Upper lobe of right lung (tissue), 1 donor: ENCODE results near the gene ADCY1. TPM values are rescaled to one million over a fixed set of nuclear protein-coding genes. Genes with fewer than 3 reads are reported as not detected.
A peak's percentile ranks its signal among the peaks of the same experiment; 100 is the strongest.

Experiments used
- ATAC-seq: fragments of 200-7000 bp; cut with Tn5 transposase; one replicate; pipeline ENCODE4 v1.9.1; 2020; ENCODE audit warnings: mild to moderate bottlenecking, moderate library complexity
- DNase-seq: peaks from one replicate; pipeline ENCODE4 v3.0.0-alpha.2; 2020
- H3K27ac ChIP-seq: fragments of 200-600 bp; one replicate; pipeline ENCODE4 v1.8.0; 2022
- H3K27me3 ChIP-seq: fragments of 200-600 bp; one replicate; pipeline ENCODE4 v1.8.0; 2022; ENCODE audit warnings: mild to moderate bottlenecking
- H3K36me3 ChIP-seq: fragments of 200-600 bp; one replicate; pipeline ENCODE4 v1.8.0; 2022
- H3K4me1 ChIP-seq: fragments of 200-600 bp; one replicate; pipeline ENCODE4 v1.8.0; 2022
- H3K4me3 ChIP-seq: fragments of 200-600 bp; one replicate; pipeline ENCODE4 v1.8.0; 2022; ENCODE audit warnings: mild to moderate bottlenecking
- H3K9me3 ChIP-seq: fragments of 200-600 bp; one replicate; pipeline ENCODE4 v1.8.0; 2022
- intact Hi-C: fragments of 100-400 bp; cut with DNase I; formaldehyde crosslinking; loops from one replicate; pipeline ENCODE4 v1.11.0; 2022
- total RNA-seq: library from RNA; stranded (reverse); fragmentation: NEBNext Ultra II Directional; extraction: Animal tissue kit (Norgen Biotek cat#: 25700); gene quantifications from one replicate; pipeline ENCODE4 v1.2.1, GENCODE V29; 2021
- TF ChIP-seq, protein P1 (sequence below): fragments of 200-600 bp; IDR thresholded peaks from one replicate; pipeline ENCODE4 v1.8.0; 2022; ENCODE audit warnings: antibody characterized with exemption
- donor health status: DM: no; HTN: yes; CAD: no; lungs with severe emphysema.

Gene ADCY1
- total RNA-seq, 1 donor from 2014 or later: 3.9 TPM

DNA sequence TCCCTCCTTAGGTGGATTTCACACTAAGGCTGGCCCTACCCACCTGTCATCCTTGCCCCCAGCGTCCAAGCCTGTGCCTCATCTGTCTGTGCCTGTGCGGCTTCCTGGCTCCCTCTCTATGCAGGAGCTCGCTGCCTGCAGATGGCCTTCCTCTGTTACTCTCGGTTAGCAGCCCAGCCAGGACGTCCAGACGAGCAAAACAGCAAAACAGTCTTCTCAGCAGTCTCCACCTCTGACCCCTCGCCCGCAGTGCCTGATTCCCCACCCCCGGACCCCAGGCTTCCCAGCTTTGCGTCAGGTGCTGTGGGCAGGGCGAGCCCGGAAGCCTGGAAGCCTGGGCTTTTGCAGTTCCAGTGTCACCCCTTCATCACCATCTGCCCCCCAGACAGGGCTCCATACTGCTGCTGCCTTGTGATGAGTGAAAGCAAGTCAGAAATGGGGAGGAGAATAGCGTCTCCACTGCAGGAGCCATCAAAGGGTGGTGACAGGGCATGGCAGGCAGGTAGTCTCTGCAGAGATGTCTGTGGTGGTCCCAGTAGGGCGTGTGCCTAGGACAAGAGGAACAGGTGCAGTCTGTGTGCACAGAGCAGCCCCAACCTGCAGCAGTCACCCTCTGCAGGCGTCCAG, 88.5 kb downstream of the ADCY1 start:
- Histone ChIP-seq H3K4me3 (no peak overlapping the region), H3K9me3 (no peaks in the 10 kb centered on the region), H3K27me3 (no peaks in the 10 kb centered on the region), H3K36me3 (no peaks in the 10 kb centered on the region), H3K27ac (no peak overlapping the region), H3K4me1 (no peaks in the 10 kb centered on the region)
- DNase-seq: no peak
- intact Hi-C loops: no loop called here
- ATAC-seq: no peak
- TF ChIP-seq, protein P1, sequence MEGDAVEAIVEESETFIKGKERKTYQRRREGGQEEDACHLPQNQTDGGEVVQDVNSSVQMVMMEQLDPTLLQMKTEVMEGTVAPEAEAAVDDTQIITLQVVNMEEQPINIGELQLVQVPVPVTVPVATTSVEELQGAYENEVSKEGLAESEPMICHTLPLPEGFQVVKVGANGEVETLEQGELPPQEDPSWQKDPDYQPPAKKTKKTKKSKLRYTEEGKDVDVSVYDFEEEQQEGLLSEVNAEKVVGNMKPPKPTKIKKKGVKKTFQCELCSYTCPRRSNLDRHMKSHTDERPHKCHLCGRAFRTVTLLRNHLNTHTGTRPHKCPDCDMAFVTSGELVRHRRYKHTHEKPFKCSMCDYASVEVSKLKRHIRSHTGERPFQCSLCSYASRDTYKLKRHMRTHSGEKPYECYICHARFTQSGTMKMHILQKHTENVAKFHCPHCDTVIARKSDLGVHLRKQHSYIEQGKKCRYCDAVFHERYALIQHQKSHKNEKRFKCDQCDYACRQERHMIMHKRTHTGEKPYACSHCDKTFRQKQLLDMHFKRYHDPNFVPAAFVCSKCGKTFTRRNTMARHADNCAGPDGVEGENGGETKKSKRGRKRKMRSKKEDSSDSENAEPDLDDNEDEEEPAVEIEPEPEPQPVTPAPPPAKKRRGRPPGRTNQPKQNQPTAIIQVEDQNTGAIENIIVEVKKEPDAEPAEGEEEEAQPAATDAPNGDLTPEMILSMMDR: no peak

DNA sequence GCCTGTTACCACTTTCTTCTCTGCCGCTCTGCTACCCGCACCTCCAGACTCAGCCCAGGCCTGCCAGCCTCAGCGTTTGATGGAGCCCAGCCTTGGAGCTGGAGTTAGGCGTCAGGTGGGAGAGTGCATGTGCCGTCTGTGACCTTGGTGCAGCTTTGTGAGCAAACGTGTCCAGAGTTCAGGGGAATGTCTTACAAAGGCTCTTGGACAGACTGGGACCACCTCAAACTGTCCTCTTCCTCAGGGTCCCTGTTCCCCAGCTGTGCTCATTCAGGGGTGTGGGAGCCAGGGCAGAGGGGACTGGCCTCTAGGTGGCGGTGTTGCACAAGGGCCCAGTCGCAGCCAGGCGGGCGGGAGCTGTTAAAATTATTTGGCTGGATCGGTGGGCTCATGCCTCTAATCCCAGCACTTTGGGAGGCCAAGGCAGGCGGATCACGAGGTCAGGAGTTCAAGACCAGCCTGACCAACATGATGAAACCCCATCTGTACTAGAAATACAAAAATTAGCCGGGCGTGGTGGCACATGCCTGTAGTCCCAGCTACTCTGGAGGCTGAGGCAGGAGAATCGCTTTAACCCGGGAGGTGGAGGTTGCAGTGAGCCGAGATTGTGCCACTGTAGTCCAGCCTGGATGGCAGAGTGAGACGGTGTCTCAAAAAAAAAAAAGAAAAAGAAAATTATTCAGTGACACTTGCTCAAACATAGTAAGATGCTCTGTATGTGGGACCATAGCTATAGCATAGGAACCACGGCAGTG, 89.2 kb downstream of the ADCY1 start:
- DNase-seq (no peak), ATAC-seq (peak; percentile 74)
- TF ChIP-seq, protein P1: peak; percentile 73
- no peak overlapping the region for H3K27ac ChIP-seq
- no peaks in the 10 kb centered on the region for H3K36me3 ChIP-seq
- H3K9me3 ChIP-seq: no peaks in the 10 kb centered on the region
- H3K4me1 ChIP-seq: no peaks in the 10 kb centered on the region
- H3K4me3 ChIP-seq: no peak overlapping the region
- no peaks in the 10 kb centered on the region for H3K27me3 ChIP-seq
- intact Hi-C loops: no loop called here

DNA sequence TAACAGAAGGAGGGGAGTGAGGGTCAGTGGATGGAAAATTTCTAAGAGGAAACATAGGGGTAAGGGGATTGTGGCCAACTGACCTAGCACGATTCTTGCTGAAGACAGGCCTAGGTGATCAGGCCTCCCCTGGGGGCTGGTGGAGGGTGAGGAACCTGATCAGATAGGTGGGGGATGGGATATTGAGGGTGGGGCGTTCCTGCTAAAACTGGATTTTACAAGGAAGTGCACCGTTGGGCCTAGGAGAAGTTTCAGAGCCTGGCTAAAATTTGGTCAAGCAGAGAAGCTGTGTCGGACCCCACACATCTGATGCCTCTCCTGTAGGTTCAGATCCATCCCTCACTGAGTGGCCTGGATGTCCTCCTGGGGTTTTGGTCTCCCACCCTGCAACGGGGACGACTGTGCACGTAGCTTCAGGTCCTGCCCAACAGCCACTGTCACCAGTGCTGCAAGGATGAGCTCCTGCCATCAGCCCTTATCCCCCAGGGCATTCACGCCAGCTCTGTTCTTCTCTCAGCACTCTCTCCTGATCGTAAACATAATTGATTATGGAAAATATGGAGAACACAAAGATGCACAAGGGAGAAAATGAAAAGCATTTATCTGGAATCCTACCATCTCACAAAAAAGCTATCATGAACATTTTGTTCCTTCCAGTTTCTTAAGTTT, 89.9 kb downstream of the ADCY1 start:
- Histone ChIP-seq H3K36me3 (no peaks in the 10 kb centered on the region), H3K4me3 (no peak overlapping the region), H3K9me3 (no peaks in the 10 kb centered on the region), H3K4me1 (no peaks in the 10 kb centered on the region), H3K27ac (no peak overlapping the region), H3K27me3 (no peaks in the 10 kb centered on the region)
- TF ChIP-seq, protein P1: no peak
- DNase-seq (no peak), ATAC-seq (no peak)
- intact Hi-C loops: no loop called here

DNA sequence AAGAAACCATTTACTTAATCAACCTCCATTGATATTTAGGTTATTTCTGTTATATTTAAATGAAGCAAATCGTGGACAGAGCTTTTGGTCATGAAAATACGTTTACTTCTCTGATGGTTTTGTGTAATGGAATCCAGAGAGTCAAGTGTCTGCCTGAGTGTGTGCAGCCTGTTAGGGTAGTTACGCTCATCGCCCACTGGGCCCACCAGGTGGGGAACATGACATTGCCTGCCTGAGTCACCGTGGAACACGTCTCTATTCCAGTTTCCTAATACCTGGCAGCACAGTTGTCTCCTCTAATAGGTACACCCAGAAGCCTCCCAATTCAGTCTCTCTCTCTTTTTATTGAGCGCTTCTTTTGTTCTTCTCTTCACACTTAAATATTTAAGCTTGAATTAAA, 91.0 kb downstream of the ADCY1 start:
- no peaks in the 10 kb centered on the region for H3K27me3 ChIP-seq
- intact Hi-C loops: no loop called here

DNA sequence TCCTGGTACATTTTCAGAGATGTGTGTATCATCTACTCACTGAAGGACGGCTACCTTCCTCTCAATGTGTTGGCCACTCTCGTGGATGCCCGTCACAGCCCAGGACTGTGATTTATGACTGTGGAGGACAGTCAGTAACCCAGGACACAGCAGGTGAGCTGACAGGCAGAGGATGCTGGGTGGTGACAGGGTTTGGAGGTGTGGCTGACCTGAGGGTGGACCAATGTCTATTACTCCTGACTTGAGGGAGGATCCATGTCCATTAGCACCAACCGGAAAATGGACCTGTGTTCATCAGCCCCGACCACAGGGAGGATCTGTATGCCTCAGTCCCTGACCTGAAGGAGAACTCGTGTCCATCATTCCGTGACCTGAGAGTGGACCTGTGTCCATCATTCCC, 96.1 kb downstream of the ADCY1 start:
- ATAC-seq: peak; percentile 10
- H3K4me1 ChIP-seq: no peaks in the 10 kb centered on the region
- H3K9me3 ChIP-seq: no peaks in the 10 kb centered on the region
- intact Hi-C loops: no loop called here
- H3K27me3 ChIP-seq: no peaks in the 10 kb centered on the region
- TF ChIP-seq, protein P1: no peak
- no peaks in the 10 kb centered on the region for H3K36me3 ChIP-seq
- DNase-seq: peak; percentile 38
- H3K4me3 ChIP-seq: no peak overlapping the region
- H3K27ac ChIP-seq: no peak overlapping the region

More for the DNA sequence above, 91.0 kb downstream of the ADCY1 start:
- Histone ChIP-seq H3K4me1 (no peaks in the 10 kb centered on the region), H3K4me3 (no peak overlapping the region), H3K9me3 (no peaks in the 10 kb centered on the region), H3K27ac (no peak overlapping the region), H3K36me3 (no peaks in the 10 kb centered on the region)
- DNase-seq (no peak), ATAC-seq (no peak)
- TF ChIP-seq, protein P1: no peak
